HCT116 (cell line): ENCODE measurements around the gene UBE2D4. TPM values are rescaled to one million over a fixed set of nuclear protein-coding genes. Genes with fewer than 3 reads are reported as not detected.
"Not testable (repeated sequence)": the region's sequence is repeated elsewhere in the genome, so short reads cannot be mapped to it uniquely, and the experiment has no call there.

Source experiments
- ATAC-seq: fragments of 200-7000 bp; cut with Tn5 transposase; 2 replicates; pipeline ENCODE4 v1.9.1; 2020; ENCODE audit warnings: mild to moderate bottlenecking, moderate library complexity
- BruUV-seq: library from RNA; stranded (reverse); fragments of 400-500 nt; replicated peaks from 2 replicates; lab custom pipeline; 2021; lab: Mats Ljungman, UMichigan
- CTCF ChIA-PET: fragments of 300-600 bp; sonication (Branson Sonifier 250); formaldehyde crosslinking; loops from one replicate; lab custom pipeline; 2021; ENCODE audit warnings: antibody characterized with exemption; lab: Charles Lee
- POLR2A ChIA-PET: fragments of 300-600, 350-600 bp; sonication (Branson Sonifier 250); formaldehyde crosslinking; loops from one replicate; lab custom pipeline; 2021; ENCODE audit warnings: antibody characterized with exemption; lab: Charles Lee
- RAD21 ChIA-PET, 2 experiments: fragments of 300-600 bp; sonication (Branson Sonifier 250); formaldehyde crosslinking; loops; one replicate each; lab custom pipeline; 2023; ENCODE audit warnings: low total read pairs in 2 of 2; ENCODE audit not compliant: uncharacterized antibody in 2 of 2, unreplicated experiment in 2 of 2, low non-redundant PET in 1 of 2; lab: Charles Lee
- DNase-seq: peaks from one replicate; pipeline ENCODE4 v3.0.0-alpha.2; 2010; ENCODE audit warnings: low read depth, low spot score
- H2AFZ ChIP-seq: fragments of 200-600 bp; shearing (Covaris generic), sonication (generic); 2 replicates; pipeline ENCODE4 v1.6.1; 2017; ENCODE audit warnings: low read depth, mixed run types, mixed read lengths, antibody characterized with exemption, low read length; ENCODE audit not compliant: poor library complexity, severe bottlenecking
- H3K27ac ChIP-seq: 2 replicates; pipeline ENCODE4 v1.5.1; 2012; ENCODE audit warnings: low read depth, low read length
- H3K27me3 ChIP-seq: fragments of 200-600 bp; sonication (generic); 2 replicates; pipeline ENCODE4 v1.6.1; 2016; ENCODE audit warnings: mixed run types, low read length, mixed read lengths; ENCODE audit not compliant: insufficient read depth
- H3K36me3 ChIP-seq, 2 experiments: fragments of 200-500 bp in 1 of 2; fragments of 200-600 bp in 1 of 2; sonication (Bioruptor generic) in 1 of 2; sonication (generic) in 1 of 2; 2 replicates each; pipeline versions ENCODE4 v1.5.1 to v1.6.1; 2014 to 2016; ENCODE audit warnings: low read length in 2 of 2, inconsistent platforms in 1 of 2, mixed read lengths in 1 of 2, mixed run types in 1 of 2; ENCODE audit not compliant: insufficient read depth in 2 of 2, control insufficient read depth in 1 of 2
- H3K4me1 ChIP-seq, 2 experiments: fragments of 200-600 bp in 1 of 2; sonication (generic) in 1 of 2; 2 replicates each; pipeline versions ENCODE4 v1.5.1 to v1.6.1; 2012 to 2017; ENCODE audit warnings: low read length in 2 of 2, inconsistent platforms in 1 of 2, mild to moderate bottlenecking in 1 of 2, mixed read lengths in 1 of 2, mixed run types in 1 of 2, moderate library complexity in 1 of 2; ENCODE audit not compliant: insufficient read depth in 2 of 2, control insufficient read depth in 1 of 2
- H3K4me2 ChIP-seq: fragments of 200-600 bp; sonication (generic); 2 replicates; pipeline ENCODE4 v1.6.1; 2017; ENCODE audit warnings: mixed run types, low read length, mixed read lengths
- H3K4me3 ChIP-seq, 2 experiments: fragments of 200-600 bp in 1 of 2; sonication (generic) in 1 of 2; replicated peaks in 1 of 2; 2 replicates each; pipeline ENCODE4 v1.5.1; 2011 to 2016; ENCODE audit warnings: low read length in 2 of 2, control low read depth in 1 of 2, low read depth in 1 of 2, mild to moderate bottlenecking in 1 of 2, mixed read lengths in 1 of 2, mixed run types in 1 of 2
- H3K79me2 ChIP-seq: fragments of 200-600 bp; sonication (generic); 2 replicates; pipeline ENCODE4 v1.6.1; 2017; ENCODE audit warnings: mild to moderate bottlenecking, mixed run types, low read length, moderate library complexity, mixed read lengths; ENCODE audit not compliant: insufficient read depth
- H3K9ac ChIP-seq: fragments of 200-600 bp; sonication (generic); 2 replicates; pipeline ENCODE4 v1.6.1; 2016; ENCODE audit warnings: low read length, mixed read lengths
- H3K9me2 ChIP-seq: fragments of 200-600 bp; sonication (generic), shearing (Covaris generic); 2 replicates; pipeline ENCODE4 v1.6.1; 2017; ENCODE audit warnings: mixed run types, mild to moderate bottlenecking, moderate library complexity; ENCODE audit not compliant: insufficient read depth
- H3K9me3 ChIP-seq, 2 experiments: fragments of 200-500 bp in 1 of 2; fragments of 200-600 bp in 1 of 2; sonication (Bioruptor generic) in 1 of 2; sonication (generic) in 1 of 2; 2 replicates each; pipeline ENCODE4 v1.6.1; 2014 to 2017; ENCODE audit warnings: low read length in 2 of 2, mixed read lengths in 2 of 2, inconsistent platforms in 1 of 2, low read depth in 1 of 2, mild to moderate bottlenecking in 1 of 2, mixed run types in 1 of 2, moderate library complexity in 1 of 2; ENCODE audit not compliant: control insufficient read depth in 1 of 2, insufficient read depth in 1 of 2
- H4K20me1 ChIP-seq: fragments of 200-600 bp; sonication (generic), shearing (Covaris generic); 2 replicates; pipeline ENCODE4 v1.6.1; 2017; ENCODE audit warnings: mixed run types, mild to moderate bottlenecking, moderate library complexity; ENCODE audit not compliant: insufficient read depth
- CTCF ChIP-seq, 3 experiments: fragments of 200-600 bp in 1 of 3; sonication (generic) in 1 of 3; IDR thresholded peaks in 2 of 3; conservative IDR thresholded peaks in 1 of 3; 2 replicates each; pipeline ENCODE4 v1.5.1; 2012 to 2017; ENCODE audit warnings: low read depth in 2 of 3, low read length in 2 of 3, antibody characterized with exemption in 1 of 3, borderline replicate concordance in 1 of 3, control low read depth in 1 of 3, mild to moderate bottlenecking in 1 of 3, mixed read lengths in 1 of 3, mixed run types in 1 of 3, moderate library complexity in 1 of 3; ENCODE audit not compliant: insufficient read depth in 1 of 3
- intact Hi-C: fragments of 100-400 bp; cut with micrococcal nuclease; formaldehyde crosslinking; loops from 2 replicates; pipeline ENCODE4 v1.10.0; 2022
- total RNA-seq: library from RNA; stranded (reverse); gene quantifications from one replicate; pipeline ENCODE4 v1.2.1, GENCODE V29; 2021; ENCODE audit not compliant: unreplicated experiment

Gene UBE2D4
- total RNA-seq, 1 experiment from 2014 or later, result 12.9 TPM

GRCh38 chr7:43982848-43983247 lies 56.6 kb downstream of the UBE2D4 start:
- DNase-seq, H3K9me3 ChIP-seq, H3K79me2 ChIP-seq, H2AFZ ChIP-seq, H3K4me3 ChIP-seq, H3K27me3 ChIP-seq, ATAC-seq, H4K20me1 ChIP-seq, H3K9me2 ChIP-seq, BruUV-seq, H3K9ac ChIP-seq, POLR2A ChIA-PET, H3K36me3 ChIP-seq, H3K27ac ChIP-seq, RAD21 ChIA-PET, intact Hi-C loops, H3K4me2 ChIP-seq, CTCF ChIA-PET, H3K4me1 ChIP-seq: not testable (repeated sequence)

GRCh38 chr7:43983736-43984135 lies 57.5 kb downstream of the UBE2D4 start:
- ATAC-seq, result peak; percentile 43; the same call in 1 of the 2 replicates
- CTCF ChIA-PET, result not testable (repeated sequence)

More at GRCh38 chr7:43983736-43984135, 57.5 kb downstream of the UBE2D4 start:
- H3K4me1 ChIP-seq, H2AFZ ChIP-seq, H3K9me3 ChIP-seq, POLR2A ChIA-PET, H3K4me2 ChIP-seq, H3K36me3 ChIP-seq, BruUV-seq, H3K4me3 ChIP-seq, H3K9me2 ChIP-seq, DNase-seq, H3K79me2 ChIP-seq, H4K20me1 ChIP-seq, H3K9ac ChIP-seq, H3K27ac ChIP-seq, RAD21 ChIA-PET, intact Hi-C loops, H3K27me3 ChIP-seq: not testable (repeated sequence)
- 0 out of 6 replicates have a peak, but pooled peaks of 2 of the 3 experiments have one; percentile 11 to 15 for TF ChIP-seq CTCF (IDR thresholded peaks at IDR 0.05 in 2 of 3, conservative IDR thresholded peaks at IDR 0.05 in 1 of 3; ENCODE audit: borderline replicate concordance in 1 of 3, insufficient read depth in 1 of 3, low read depth in 2 of 3, low read length in 2 of 3)
